Measurements from ENCODE around the gene UMOD.
"Not testable (repeated sequence)": the region's sequence is repeated elsewhere in the genome, so short reads cannot be mapped to it uniquely, and the experiment has no call there.

Gene UMOD

GRCh38 chr16:20327444-20328041, 25.0 kb downstream of the UMOD start, which contains the start of gene GP2:
GP2 (minus strand) TSS chr16:20327513; CDS start chr16:20326431, 1,082 bp downstream.
- Histone ChIP-seq H3K4me1 (ENCODE audit: control insufficient read depth, insufficient read depth, low read length) (no peaks in the 10 kb centered on the region), H3K36me3 (ENCODE audit: control insufficient read depth, insufficient read depth, low read length) (no peaks in the 10 kb centered on the region), H3K27ac (ENCODE audit: low read depth, low read length) (no peak within 1 kb of the TSS), H3K27me3 (ENCODE audit: control insufficient read depth, insufficient read depth, low read length) (no peaks in the 10 kb centered on the region), H3K4me3 (ENCODE audit: low read length) (no peak within 1 kb of the TSS), H3K9ac (ENCODE audit: low read length) (no peak within 1 kb of the TSS)

GRCh38 chr16:20326321-20326720, 26.2 kb downstream of the UMOD start:
- no peaks in the 10 kb centered on the region for H3K4me1 ChIP-seq (ENCODE audit: control insufficient read depth, insufficient read depth, low read length)
- no peak overlapping the region for H3K27ac ChIP-seq (ENCODE audit: low read depth, low read length)
- no peak overlapping the region for H3K9ac ChIP-seq (ENCODE audit: low read length)
- no peaks in the 10 kb centered on the region for H3K36me3 ChIP-seq (ENCODE audit: control insufficient read depth, insufficient read depth, low read length)
- H3K4me3 ChIP-seq (ENCODE audit: low read length): peak overlapping the region; percentile 16
- no peaks in the 10 kb centered on the region for H3K27me3 ChIP-seq (ENCODE audit: control insufficient read depth, insufficient read depth, low read length)

DNA sequence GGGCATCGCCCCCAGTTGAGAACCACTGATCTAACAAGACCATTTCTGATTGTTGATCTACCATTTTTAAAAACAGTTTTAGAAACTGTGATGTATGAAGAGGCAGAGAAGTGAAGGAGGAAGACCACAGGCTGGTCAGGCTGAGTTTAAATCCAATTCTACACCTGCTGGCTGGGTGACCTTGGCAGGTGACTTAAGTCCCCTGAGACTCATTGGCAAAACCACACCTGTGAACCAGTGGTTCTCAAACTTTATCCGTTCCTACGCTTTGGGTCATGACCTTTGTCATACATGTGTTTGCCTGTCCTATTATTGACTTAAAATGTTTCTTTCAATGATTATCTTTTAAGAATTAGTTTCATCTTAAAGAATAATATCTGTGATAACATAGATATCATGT, 27.5 kb downstream of the UMOD start:
- Histone ChIP-seq H3K27me3 (ENCODE audit: control insufficient read depth, insufficient read depth, low read length) (no peaks in the 10 kb centered on the region), H3K4me3 (ENCODE audit: low read length) (no peak overlapping the region), H3K9ac (ENCODE audit: low read length) (no peak overlapping the region), H3K4me1 (ENCODE audit: control insufficient read depth, insufficient read depth, low read length) (no peaks in the 10 kb centered on the region), H3K27ac (ENCODE audit: low read depth, low read length) (no peak overlapping the region), H3K36me3 (ENCODE audit: control insufficient read depth, insufficient read depth, low read length) (no peaks in the 10 kb centered on the region)

GRCh38 chr16:20323591-20324117, 28.9 kb downstream of the UMOD start:
- H3K9ac ChIP-seq (ENCODE audit: low read length): no peak overlapping the region
- no peaks in the 10 kb centered on the region for H3K36me3 ChIP-seq (ENCODE audit: control insufficient read depth, insufficient read depth, low read length)
- no peak overlapping the region for H3K27ac ChIP-seq (ENCODE audit: low read depth, low read length)
- H3K4me3 ChIP-seq (ENCODE audit: low read length): no peak overlapping the region
- H3K4me1 ChIP-seq (ENCODE audit: control insufficient read depth, insufficient read depth, low read length): no peaks in the 10 kb centered on the region
- H3K27me3 ChIP-seq (ENCODE audit: control insufficient read depth, insufficient read depth, low read length): no peaks in the 10 kb centered on the region

DNA sequence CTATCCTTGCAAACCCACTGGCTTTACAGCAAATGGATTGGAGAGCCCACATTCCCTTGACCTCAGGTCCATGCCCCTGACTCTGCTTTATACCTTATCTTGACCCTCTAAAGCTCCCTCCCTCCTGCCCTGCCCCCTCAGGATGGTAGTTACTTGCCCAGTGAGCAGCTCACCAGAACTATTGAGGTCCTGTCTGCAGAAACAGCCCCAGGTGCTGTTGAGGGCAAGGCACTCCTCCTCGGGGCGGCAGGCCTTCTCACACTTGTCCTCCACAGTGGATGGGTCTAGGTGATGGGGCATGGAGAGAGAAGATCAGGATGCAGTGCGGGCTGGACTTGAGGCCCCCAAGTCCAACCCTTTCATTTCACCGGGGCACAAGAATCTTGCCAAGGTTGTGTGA, 29.8 kb downstream of the UMOD start:
- Histone ChIP-seq H3K4me3 (ENCODE audit: low read length) (no peak overlapping the region), H3K36me3 (ENCODE audit: control insufficient read depth, insufficient read depth, low read length) (no peaks in the 10 kb centered on the region), H3K27me3 (ENCODE audit: control insufficient read depth, insufficient read depth, low read length) (no peaks in the 10 kb centered on the region), H3K27ac (ENCODE audit: low read depth, low read length) (no peak overlapping the region), H3K9ac (ENCODE audit: low read length) (no peak overlapping the region), H3K4me1 (ENCODE audit: control insufficient read depth, insufficient read depth, low read length) (no peaks in the 10 kb centered on the region)

GRCh38 chr16:20321671-20322070, 30.8 kb downstream of the UMOD start:
- Histone ChIP-seq H3K27ac (ENCODE audit: low read depth, low read length) (no peak overlapping the region), H3K36me3 (ENCODE audit: control insufficient read depth, insufficient read depth, low read length) (no peaks in the 10 kb centered on the region), H3K4me3 (ENCODE audit: low read length) (no peak overlapping the region), H3K27me3 (ENCODE audit: control insufficient read depth, insufficient read depth, low read length) (no peaks in the 10 kb centered on the region), H3K4me1 (ENCODE audit: control insufficient read depth, insufficient read depth, low read length) (no peaks in the 10 kb centered on the region), H3K9ac (ENCODE audit: low read length) (no peak overlapping the region)

DNA sequence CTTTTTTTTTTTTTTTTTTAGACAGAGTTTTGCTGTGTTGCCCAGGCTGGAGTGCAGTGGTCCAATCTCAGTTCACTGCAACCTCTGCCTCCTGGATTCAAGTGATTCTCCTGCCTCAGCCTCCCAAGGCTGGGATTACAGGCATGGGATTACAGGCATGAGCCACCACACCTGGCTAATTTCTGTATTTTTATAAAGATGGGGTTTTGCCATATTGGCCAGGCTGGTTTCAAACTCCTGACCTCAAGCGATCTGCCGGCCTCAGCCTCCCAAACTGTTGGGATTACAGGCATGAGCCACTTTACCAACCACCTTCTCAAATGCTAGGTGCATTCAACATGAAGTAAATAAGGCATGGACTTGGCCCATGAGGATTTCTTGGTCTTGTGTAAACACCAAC, 31.5 kb downstream of the UMOD start:
- H3K36me3 ChIP-seq (ENCODE audit: control insufficient read depth, insufficient read depth, low read length); H3K27ac ChIP-seq (ENCODE audit: low read depth, low read length): not testable (repeated sequence)

GRCh38 chr16:20320592-20320991, 31.9 kb downstream of the UMOD start:
- no peak overlapping the region for H3K27ac ChIP-seq (ENCODE audit: low read depth, low read length)
- H3K4me3 ChIP-seq (ENCODE audit: low read length): no peak overlapping the region
- H3K27me3 ChIP-seq (ENCODE audit: control insufficient read depth, insufficient read depth, low read length): no peaks in the 10 kb centered on the region
- no peak overlapping the region for H3K9ac ChIP-seq (ENCODE audit: low read length)
- no peaks in the 10 kb centered on the region for H3K36me3 ChIP-seq (ENCODE audit: control insufficient read depth, insufficient read depth, low read length)
- H3K4me1 ChIP-seq (ENCODE audit: control insufficient read depth, insufficient read depth, low read length): no peaks in the 10 kb centered on the region

More for the DNA sequence above, 31.5 kb downstream of the UMOD start:
- not testable (repeated sequence) for H3K27me3 ChIP-seq (ENCODE audit: control insufficient read depth, insufficient read depth, low read length); H3K4me1 ChIP-seq (ENCODE audit: control insufficient read depth, insufficient read depth, low read length); H3K4me3 ChIP-seq (ENCODE audit: low read length); H3K9ac ChIP-seq (ENCODE audit: low read length)

DNA sequence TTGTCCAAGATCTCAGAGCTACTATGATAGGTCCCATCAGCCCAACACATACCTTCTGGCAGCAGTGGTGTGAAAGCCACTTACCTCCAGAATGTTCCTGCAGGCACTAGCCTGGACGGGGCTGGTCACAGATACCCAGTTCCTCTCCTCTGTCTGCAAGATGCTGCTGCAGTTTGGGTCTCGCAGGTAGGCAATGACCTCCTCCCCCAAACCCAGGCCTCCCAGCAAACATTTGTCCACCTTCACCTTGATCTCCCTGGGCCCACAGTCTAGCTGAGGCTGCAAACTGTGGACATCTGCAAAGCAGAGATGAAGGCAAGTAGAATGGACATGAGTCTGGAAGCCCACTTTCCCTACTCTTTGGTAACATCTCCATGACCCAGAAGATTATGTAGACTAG, 32.3 kb downstream of the UMOD start:
- no peak overlapping the region for H3K4me3 ChIP-seq (ENCODE audit: low read length)
- H3K4me1 ChIP-seq (ENCODE audit: control insufficient read depth, insufficient read depth, low read length): no peaks in the 10 kb centered on the region
- no peak overlapping the region for H3K9ac ChIP-seq (ENCODE audit: low read length)
- H3K27ac ChIP-seq (ENCODE audit: low read depth, low read length): no peak overlapping the region
- H3K36me3 ChIP-seq (ENCODE audit: control insufficient read depth, insufficient read depth, low read length): no peaks in the 10 kb centered on the region
- no peaks in the 10 kb centered on the region for H3K27me3 ChIP-seq (ENCODE audit: control insufficient read depth, insufficient read depth, low read length)

GRCh38 chr16:20319406-20319805, 33.1 kb downstream of the UMOD start:
- Histone ChIP-seq H3K27ac (ENCODE audit: low read depth, low read length) (no peak overlapping the region), H3K4me3 (ENCODE audit: low read length) (no peak overlapping the region), H3K9ac (ENCODE audit: low read length) (no peak overlapping the region), H3K27me3 (ENCODE audit: control insufficient read depth, insufficient read depth, low read length) (no peaks in the 10 kb centered on the region), H3K4me1 (ENCODE audit: control insufficient read depth, insufficient read depth, low read length) (no peaks in the 10 kb centered on the region), H3K36me3 (ENCODE audit: control insufficient read depth, insufficient read depth, low read length) (no peaks in the 10 kb centered on the region)

DNA sequence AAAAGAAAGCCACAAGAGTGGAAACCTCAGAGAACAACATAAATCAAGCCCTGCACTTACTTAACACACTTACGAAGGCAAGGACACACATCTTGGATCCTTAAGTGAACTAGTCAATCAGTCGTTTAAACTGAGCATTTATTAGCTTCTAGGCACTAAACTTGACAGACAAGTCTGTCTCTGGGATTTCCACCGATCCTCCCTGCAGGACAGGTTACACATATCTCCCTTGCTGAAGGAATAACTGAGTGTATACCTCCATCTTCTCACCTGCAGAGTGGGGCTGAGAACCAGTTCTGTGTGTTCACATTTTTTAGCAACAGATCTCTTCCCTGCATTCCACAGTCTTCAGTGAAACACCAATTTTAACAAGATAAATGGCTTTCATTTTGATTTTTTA, 34.1 kb downstream of the UMOD start:
- H3K9ac ChIP-seq (ENCODE audit: low read length): no peak overlapping the region
- H3K36me3 ChIP-seq (ENCODE audit: control insufficient read depth, insufficient read depth, low read length): no peaks in the 10 kb centered on the region
- H3K4me3 ChIP-seq (ENCODE audit: low read length): no peak overlapping the region
- no peaks in the 10 kb centered on the region for H3K27me3 ChIP-seq (ENCODE audit: control insufficient read depth, insufficient read depth, low read length)
- H3K27ac ChIP-seq (ENCODE audit: low read depth, low read length): no peak overlapping the region
- no peaks in the 10 kb centered on the region for H3K4me1 ChIP-seq (ENCODE audit: control insufficient read depth, insufficient read depth, low read length)

GRCh38 chr16:20318006-20318405, 34.5 kb downstream of the UMOD start:
- H3K9ac ChIP-seq (ENCODE audit: low read length): no peak overlapping the region
- no peak overlapping the region for H3K27ac ChIP-seq (ENCODE audit: low read depth, low read length)
- no peak overlapping the region for H3K4me3 ChIP-seq (ENCODE audit: low read length)

GRCh38 chr16:20317117-20317516, 35.4 kb downstream of the UMOD start:
- no peaks in the 10 kb centered on the region for H3K36me3 ChIP-seq (ENCODE audit: control insufficient read depth, insufficient read depth, low read length)
- no peak overlapping the region for H3K27ac ChIP-seq (ENCODE audit: low read depth, low read length)
- H3K27me3 ChIP-seq (ENCODE audit: control insufficient read depth, insufficient read depth, low read length): no peaks in the 10 kb centered on the region
- no peaks in the 10 kb centered on the region for H3K4me1 ChIP-seq (ENCODE audit: control insufficient read depth, insufficient read depth, low read length)
- no peak overlapping the region for H3K9ac ChIP-seq (ENCODE audit: low read length)
- no peak overlapping the region for H3K4me3 ChIP-seq (ENCODE audit: low read length)

More at GRCh38 chr16:20318006-20318405, 34.5 kb downstream of the UMOD start:
- no peaks in the 10 kb centered on the region for H3K4me1 ChIP-seq (ENCODE audit: control insufficient read depth, insufficient read depth, low read length)
- no peaks in the 10 kb centered on the region for H3K36me3 ChIP-seq (ENCODE audit: control insufficient read depth, insufficient read depth, low read length)
- no peaks in the 10 kb centered on the region for H3K27me3 ChIP-seq (ENCODE audit: control insufficient read depth, insufficient read depth, low read length)
